Mucosa of rectum (tissue), 2 donors: ENCODE measurements around the gene RFX2.

Source experiments
- H3K27ac ChIP-seq, 2 donors: one replicate each; pipeline ENCODE4 v1.7.0; 2013; ENCODE audit warnings: inconsistent platforms in 2 of 2, low read depth in 2 of 2, low read length in 2 of 2
- H3K27me3 ChIP-seq, 2 donors: one replicate each; pipeline ENCODE4 v1.7.0; 2013; ENCODE audit warnings: low read length in 2 of 2; ENCODE audit not compliant: control insufficient read depth in 2 of 2, insufficient read depth in 2 of 2
- H3K36me3 ChIP-seq, 2 donors: one replicate each; pipeline ENCODE4 v1.7.0; 2013; ENCODE audit warnings: low read length in 2 of 2; ENCODE audit not compliant: control insufficient read depth in 2 of 2, insufficient read depth in 2 of 2
- H3K4me1 ChIP-seq, 2 donors: one replicate each; pipeline ENCODE4 v1.7.0; 2013; ENCODE audit warnings: low read length in 2 of 2, mild to moderate bottlenecking in 1 of 2; ENCODE audit not compliant: control insufficient read depth in 2 of 2, insufficient read depth in 2 of 2
- H3K4me3 ChIP-seq, 2 donors: one replicate each; pipeline ENCODE4 v1.7.0; 2013; ENCODE audit warnings: low read length in 2 of 2
- H3K9ac ChIP-seq, 2 donors: one replicate each; pipeline ENCODE4 v1.7.0; 2013; ENCODE audit warnings: low read length in 2 of 2, low read depth in 1 of 2, mild to moderate bottlenecking in 1 of 2
- H3K9me3 ChIP-seq, 2 donors: one replicate each; pipeline ENCODE4 v1.7.0; 2013; ENCODE audit warnings: low read length in 2 of 2; ENCODE audit not compliant: control insufficient read depth in 2 of 2
- donor health status: healthy.
- donor health status: Normal muscosa, but diverticular disease.

RFX2 gene

DNA sequence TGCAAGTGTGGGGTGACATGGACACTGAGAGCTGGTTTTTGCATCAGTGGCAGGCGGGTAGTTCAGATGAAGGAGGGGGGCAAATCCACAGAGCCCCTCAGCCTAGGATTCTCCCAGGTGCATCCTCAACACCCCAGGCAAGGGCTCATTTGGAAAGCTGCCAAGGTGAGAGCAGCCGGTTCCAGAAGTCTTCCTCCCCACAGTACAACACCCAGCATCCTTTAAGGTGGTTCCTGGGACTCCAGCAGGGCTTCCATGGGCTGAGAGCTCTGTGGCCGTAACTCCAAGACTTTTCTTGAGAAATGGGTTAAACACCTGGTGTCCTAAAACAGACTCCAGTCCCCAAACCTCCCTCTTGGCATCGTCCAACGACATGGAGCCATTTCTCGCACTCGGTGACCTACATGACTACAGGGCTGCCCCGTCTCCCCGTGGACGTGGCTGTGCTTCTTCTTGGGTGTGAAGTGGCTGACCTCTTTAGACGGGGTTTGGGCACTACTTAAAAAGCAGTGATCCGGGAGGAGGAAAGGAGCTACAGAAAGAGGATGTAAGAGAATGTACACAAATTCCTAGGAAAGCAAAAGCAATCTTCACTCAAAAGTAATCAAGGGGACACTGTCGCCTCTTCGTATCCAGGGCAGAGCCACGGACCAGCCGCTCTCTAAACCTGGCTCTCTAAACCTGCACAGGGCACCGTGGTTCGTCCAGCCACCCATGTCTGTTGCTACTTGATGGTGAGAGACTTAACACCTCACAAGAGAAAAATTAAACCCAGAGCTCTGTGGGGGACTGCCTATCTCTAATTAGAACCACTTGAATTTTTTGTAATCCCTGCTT, 157.9 kb downstream of the RFX2 start:
- H3K9me3 ChIP-seq: no peaks in the 10 kb centered on the region
- no peaks in the 10 kb centered on the region for H3K27me3 ChIP-seq
- H3K9ac ChIP-seq: peak overlapping the region in 1 of 2 donors; percentile 24
- H3K4me3 ChIP-seq: no peak overlapping the region
- peaks cover 3 to 14% of the 10 kb centered on the region in 2 donors for H3K36me3 ChIP-seq
- H3K27ac ChIP-seq: no peak overlapping the region
- H3K4me1 ChIP-seq: peaks cover 48 to 49% of the 10 kb centered on the region in 2 donors

GRCh38 chr19:5951338-5951861, 158.9 kb downstream of the RFX2 start:
- Histone ChIP-seq H3K9ac (no peak overlapping the region), H3K4me3 (no peak overlapping the region), H3K27ac (peak overlapping the region in 1 of 2 donors; percentile 43), H3K9me3 (no peaks in the 10 kb centered on the region), H3K36me3 (peaks cover 3 to 14% of the 10 kb centered on the region in 2 donors), H3K4me1 (peaks cover 43 to 45% of the 10 kb centered on the region in 2 donors), H3K27me3 (no peaks in the 10 kb centered on the region)

DNA sequence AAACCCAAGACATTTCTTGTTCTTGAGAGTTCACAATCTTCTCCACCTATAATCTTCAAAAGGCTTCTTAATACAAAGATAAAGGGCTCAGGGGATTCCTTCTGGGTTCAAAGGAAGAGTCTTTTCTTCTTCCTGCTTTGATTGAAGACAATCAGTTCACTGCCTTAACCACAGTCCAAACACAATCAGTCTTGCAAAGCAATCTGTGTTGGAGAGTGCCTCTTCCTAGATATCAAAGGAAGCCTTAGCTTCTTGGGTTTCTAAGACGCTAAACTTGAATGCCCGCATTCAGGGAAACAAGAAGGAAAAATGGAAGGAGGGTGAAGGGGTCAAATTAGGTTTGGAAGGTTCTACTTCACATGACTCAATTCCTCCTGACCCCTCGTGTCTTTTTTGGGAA, 159.6 kb downstream of the RFX2 start:
- Histone ChIP-seq H3K36me3 (peaks cover 3 to 14% of the 10 kb centered on the region in 2 donors), H3K27ac (no peak overlapping the region), H3K4me3 (no peak overlapping the region), H3K9me3 (no peaks in the 10 kb centered on the region), H3K9ac (no peak overlapping the region), H3K4me1 (peaks cover 43 to 45% of the 10 kb centered on the region in 2 donors), H3K27me3 (no peaks in the 10 kb centered on the region)

DNA sequence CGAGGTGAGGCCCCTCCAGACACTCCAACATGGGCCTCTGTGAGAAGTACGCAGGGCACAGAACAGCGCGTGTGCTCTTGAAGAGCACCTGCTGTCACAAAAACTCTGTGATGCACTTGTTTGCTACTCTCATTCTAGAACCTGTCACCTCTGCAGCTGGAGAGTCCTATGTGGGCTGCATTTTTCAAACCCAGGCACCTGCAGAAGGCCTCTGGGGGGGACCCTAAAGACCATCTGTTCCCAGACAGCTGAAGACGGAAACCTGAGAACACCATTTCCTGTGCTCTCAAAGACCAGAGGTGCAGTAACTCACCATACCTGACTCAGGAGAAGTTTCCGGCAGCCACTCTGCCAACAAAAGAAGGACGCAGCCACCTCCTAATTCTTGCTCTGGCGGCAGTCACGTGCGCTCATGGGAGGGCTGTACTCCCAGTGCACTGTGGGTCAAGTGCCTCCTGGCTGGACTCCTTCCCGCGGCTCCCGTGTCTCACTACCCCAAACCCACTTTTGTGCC, 160.5 kb downstream of the RFX2 start:
- Histone ChIP-seq H3K9me3 (no peaks in the 10 kb centered on the region), H3K27me3 (no peaks in the 10 kb centered on the region), H3K36me3 (peaks cover 3 to 18% of the 10 kb centered on the region in 2 donors), H3K4me1 (peaks cover 38 to 45% of the 10 kb centered on the region in 2 donors), H3K9ac (no peak overlapping the region), H3K4me3 (no peak overlapping the region), H3K27ac (peak overlapping the region in 1 of 2 donors; percentile 56)

DNA sequence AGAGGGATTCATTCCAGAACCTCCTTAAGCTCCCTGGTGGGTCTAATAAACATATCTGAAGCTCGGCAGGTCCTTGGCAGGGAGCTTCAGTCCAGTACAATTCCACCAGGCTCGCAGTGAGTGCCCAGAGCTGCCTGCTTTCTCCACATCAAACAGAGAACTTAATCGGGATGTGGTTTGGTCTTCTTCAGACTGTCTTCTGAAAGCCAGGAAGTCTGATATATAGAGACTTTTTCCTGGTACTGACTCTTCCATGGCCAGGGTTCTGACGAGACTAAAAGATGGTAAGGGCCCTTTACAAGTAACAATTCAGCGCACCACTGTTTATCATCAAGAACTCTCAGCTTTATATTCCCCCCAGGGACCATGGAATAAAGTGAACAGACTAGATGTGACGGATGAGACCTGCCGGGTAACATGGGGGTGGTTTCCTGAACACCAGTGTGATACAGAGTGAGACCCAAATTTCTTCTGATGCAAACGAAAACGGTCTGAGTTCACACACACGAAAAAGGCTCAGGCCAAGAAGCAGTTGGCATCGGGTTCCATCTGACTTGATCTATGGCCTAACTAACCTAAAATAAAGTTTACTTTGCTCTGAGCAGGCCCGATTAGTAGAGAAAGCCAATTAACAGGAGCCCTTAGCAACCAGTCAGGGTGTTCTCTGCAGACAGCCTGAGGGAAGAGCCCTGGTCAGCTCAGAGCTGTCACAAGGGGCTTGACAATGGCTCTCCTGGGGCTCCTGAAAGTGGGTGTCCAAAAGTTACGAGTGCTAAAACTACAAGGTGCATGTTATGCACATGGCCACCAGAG, 161.3 kb downstream of the RFX2 start:
- Histone ChIP-seq H3K9ac (peak overlapping the region in 1 of 2 donors; percentile 5), H3K9me3 (no peaks in the 10 kb centered on the region), H3K4me1 (peaks cover 29 to 40% of the 10 kb centered on the region in 2 donors), H3K27me3 (no peaks in the 10 kb centered on the region), H3K4me3 (no peak overlapping the region), H3K36me3 (peaks cover 3 to 18% of the 10 kb centered on the region in 2 donors), H3K27ac (peak overlapping the region in 1 of 2 donors; percentile 56)

- Histone ChIP-seq H3K27ac (peak overlapping the region; percentile 43 to 67), H3K27me3 (no peaks in the 10 kb centered on the region), H3K4me1 (peaks cover 20 to 32% of the 10 kb centered on the region in 2 donors), H3K36me3 (peaks cover 3 to 18% of the 10 kb centered on the region in 2 donors), H3K4me3 (peak overlapping the region in 1 of 2 donors; percentile 13), H3K9me3 (no peaks in the 10 kb centered on the region), H3K9ac (no peak overlapping the region)
Measured at GRCh38 chr19:5947435-5947834, 162.9 kb downstream of the RFX2 start.

DNA sequence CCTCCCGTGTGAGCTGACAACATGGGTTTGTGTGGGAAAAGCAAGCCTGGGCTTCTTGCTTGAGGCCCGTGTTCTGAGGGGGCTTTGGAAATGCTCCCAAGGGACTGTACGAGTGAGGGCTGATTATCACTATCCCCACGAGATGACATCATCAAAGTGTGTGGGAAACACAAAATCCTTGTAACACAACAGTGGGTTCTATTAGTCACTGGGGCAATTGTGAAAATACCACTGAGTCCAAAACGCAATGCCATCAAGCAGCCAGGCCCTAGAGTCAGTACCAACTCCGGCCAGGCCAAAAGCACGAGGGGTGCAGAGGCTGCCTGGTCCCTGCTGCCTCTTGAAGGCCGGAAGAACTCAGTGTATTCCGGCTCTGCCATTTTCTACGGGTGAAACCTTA, 166.7 kb downstream of the RFX2 start:
- H3K9me3 ChIP-seq: no peaks in the 10 kb centered on the region
- H3K27me3 ChIP-seq: no peaks in the 10 kb centered on the region
- H3K27ac ChIP-seq: peak overlapping the region; percentile 34 to 38
- peaks cover 11 to 13% of the 10 kb centered on the region in 2 donors for H3K4me1 ChIP-seq
- H3K9ac ChIP-seq: peak overlapping the region in 1 of 2 donors; percentile 8
- H3K36me3 ChIP-seq: peaks cover 22 to 29% of the 10 kb centered on the region in 2 donors
- H3K4me3 ChIP-seq: no peak overlapping the region
